ENCODE measurements around the gene NPTX1.
A peak's percentile ranks its signal among the peaks of the same experiment; 100 is the strongest.

Gene NPTX1

GRCh38 chr17:80425835-80426426 is 50.5 kb downstream of the NPTX1 start:
- DNase-seq: no peak

- no peak for DNase-seq
These were observed 51.3 kb downstream of the NPTX1 start for GRCh38 chr17:80424878-80425765.

GRCh38 chr17:80424261-80424660 is 52.1 kb downstream of the NPTX1 start:
- DNase-seq: no peak

GRCh38 chr17:80423536-80424225 is 52.7 kb downstream of the NPTX1 start:
- no peak for DNase-seq

- peak; percentile 23 to 46 for DNase-seq
These were observed 53.4 kb downstream of the NPTX1 start for GRCh38 chr17:80422981-80423380.

GRCh38 chr17:80422276-80422675 is 54.1 kb downstream of the NPTX1 start:
- no peak for DNase-seq

GRCh38 chr17:80421381-80422090 is 54.9 kb downstream of the NPTX1 start:
- no peak for DNase-seq

- no peak for DNase-seq
These were observed 57.2 kb downstream of the NPTX1 start for GRCh38 chr17:80419255-80419654.

GRCh38 chr17:80418589-80418988 is 57.8 kb downstream of the NPTX1 start:
- no peak for DNase-seq

All from inflammatory macrophage (primary cell).